Fibroblast of the conjunctiva (primary cell): Measurements from ENCODE around the gene SPATS2.

ENCODE experiments used
- DNase-seq: peaks from one replicate; pipeline ENCODE4 v3.0.0-alpha.2; 2010; ENCODE audit warnings: low read depth

Gene SPATS2

DNA sequence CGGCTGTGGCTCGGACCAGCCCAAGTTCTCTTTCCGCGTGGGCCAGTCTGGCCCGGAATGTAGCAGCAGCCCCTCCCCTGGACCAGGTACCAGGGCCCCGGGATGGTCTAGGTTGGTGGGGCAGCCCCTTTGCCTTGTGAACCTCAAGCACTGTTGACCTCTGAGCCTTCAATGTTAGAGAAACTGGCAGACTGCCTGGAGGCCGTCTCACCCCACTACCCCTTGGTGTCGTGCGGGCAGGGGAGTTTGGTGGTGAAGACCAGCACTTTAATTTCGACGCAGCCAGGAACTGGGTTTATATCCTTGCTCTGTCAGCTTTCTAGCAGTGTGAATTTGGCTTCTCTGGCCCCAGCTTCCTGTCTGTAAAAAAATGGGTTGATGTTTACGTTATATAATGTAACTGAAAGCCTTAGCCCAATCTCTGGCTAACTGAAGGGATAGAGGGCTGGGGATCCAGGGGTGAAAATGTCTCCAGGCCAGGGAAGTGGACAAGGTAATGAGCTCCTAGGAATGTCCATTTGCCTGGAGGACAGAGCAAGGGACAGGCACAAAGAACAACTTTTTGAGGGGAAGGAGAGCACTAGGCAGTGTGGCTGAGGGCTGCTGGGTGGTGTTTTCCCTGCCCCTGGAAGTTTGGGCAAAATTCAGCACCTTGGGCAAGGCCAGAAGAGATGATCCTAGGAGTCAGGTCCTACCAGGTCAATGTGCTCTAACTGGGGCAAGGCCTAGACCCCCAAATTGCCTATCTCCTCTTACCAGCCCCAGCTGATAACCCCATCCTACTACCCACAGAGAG lies 189.3 kb downstream of the SPATS2 start:
- DNase-seq, result no peak

DNA sequence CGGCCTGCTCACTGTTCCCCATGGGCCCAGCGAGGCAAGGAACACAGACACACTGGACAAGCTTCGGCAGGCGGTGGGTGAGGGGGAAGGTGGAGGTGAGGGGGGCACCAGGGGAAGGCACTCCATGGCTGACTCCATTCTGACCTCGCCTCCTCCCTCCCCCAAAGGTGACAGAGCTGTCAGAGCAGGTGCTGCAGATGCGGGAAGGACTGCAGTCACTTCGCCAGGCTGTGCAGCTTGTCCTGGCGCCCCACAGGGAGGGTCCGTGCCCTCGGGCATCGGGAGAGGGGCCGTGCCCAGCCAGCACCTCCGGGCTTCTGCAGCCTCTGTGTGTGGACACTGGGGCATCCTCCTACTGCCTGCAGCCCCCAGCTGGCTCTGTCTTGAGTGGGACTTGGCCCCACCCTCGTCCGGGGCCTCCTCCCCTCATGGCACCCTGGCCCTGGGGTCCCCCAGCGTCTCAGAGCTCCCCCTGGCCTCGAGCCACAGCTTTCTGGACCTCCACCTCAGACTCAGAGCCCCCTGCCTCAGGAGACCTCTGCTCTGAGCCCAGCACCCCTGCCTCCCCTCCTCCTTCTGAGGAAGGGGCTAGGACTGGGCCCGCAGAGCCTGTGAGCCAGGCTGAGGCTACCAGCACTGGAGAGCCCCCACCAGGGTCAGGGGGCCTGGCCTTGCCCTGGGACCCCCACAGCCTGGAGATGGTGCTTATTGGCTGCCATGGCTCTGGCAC lies 190.1 kb downstream of the SPATS2 start:
- DNase-seq, result no peak

DNA sequence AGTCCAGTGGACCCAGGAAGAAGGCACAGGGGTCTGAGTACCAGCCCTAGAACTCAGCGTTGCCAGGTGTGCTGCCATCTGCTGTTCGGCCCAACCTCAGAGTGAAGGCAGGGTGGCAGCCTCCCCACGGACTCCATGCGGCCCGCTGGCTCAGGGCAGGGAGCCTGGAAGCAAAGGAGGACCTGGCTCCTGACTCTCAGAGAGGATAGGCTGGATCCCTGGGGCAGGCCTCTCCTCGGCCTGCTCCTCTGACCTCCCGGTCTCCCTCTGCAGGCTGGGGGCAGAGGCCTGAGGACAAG lies 190.6 kb downstream of the SPATS2 start:
- DNase-seq, result no peak

DNA sequence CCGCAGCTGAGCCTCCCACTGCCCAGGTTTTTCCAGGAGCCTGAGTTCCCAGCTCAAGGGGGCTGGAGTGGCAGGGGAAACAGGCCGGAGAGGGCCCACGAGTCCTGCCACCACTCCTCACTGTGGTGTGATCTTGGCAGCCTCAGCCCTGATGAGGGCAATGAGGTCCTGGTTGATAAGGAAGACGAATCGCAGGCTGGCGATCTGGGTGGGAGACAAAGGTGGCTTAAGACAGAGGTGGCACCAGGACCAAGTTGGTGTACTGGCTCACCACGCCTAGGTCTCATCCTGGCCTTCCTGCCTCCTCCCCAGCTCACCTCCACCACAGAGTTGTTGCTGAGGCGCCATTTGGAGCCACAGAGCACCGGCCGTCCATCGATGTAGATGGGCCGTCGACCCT lies 191.3 kb downstream of the SPATS2 start:
- no peak for DNase-seq

DNA sequence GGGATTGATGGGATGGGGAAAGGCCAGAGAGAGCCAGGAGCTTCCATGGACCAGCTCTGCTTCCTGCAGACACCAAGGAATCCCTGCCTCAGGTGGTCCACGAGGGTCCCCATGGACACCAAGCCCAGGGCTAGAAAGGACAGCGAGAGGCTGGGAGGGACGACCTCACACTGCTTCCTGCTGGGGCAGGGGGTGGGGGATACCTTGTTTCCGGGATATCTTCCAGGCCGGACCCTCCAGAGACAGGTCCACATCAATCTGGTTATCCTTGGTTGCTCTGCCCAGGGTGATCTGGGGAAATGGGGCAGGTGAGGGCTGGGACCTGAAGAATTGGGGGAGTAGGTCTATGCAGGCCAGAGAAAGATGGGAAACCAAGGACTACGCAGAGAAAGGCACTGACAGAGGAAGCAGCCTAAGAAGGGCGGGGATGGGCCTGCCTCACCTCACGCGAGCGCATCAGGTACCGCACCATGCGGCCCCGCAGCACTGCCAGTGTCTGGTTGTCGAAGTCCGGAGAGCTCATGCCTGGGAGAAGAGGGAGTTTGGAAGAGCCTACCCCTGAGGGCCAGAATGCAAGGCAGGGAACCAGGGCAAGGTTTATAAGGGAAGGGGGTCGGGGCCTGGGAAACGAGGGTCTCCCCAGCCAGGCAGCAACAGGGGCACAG lies 191.9 kb downstream of the SPATS2 start:
- DNase-seq, result no peak

DNA sequence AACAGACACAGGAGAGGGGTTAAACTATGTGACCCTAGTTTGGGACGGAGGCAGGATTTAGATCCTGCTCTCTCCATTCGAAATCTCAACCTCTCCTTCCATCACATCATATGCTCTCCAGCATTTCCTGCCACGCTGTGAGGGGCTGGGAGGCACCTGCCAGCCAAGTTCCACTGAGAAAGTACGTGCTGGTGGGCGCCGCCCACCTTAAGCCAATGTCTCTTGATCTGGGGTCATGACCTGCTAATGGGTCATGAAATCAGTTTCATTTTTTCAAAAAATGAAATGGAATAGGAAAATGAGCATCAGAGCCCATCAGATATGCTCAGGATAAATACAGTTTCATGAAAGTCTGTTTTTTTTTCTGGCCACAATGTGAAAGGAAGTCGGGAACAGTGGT lies 193.4 kb downstream of the SPATS2 start:
- DNase-seq, result no peak

DNA sequence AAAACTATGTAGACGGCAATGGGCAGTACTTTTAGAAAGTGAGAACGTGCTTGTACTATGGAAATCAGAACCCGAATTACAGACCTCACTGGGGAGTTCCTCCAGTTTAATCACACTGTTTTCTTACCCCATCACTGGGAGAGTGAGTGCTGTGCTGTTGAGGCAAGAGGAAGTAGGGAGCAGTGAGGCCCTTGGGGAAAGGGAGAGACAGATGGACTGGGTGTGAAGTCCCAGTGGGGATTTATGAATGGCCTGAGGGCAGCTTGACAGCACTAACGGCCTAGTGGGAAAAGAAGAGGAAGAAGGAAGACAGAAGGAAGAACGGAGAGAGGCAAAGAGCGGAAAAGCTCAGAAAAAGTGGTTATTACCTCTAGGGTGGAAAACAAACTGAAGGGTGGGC lies 195.0 kb downstream of the SPATS2 start:
- no peak for DNase-seq

DNA sequence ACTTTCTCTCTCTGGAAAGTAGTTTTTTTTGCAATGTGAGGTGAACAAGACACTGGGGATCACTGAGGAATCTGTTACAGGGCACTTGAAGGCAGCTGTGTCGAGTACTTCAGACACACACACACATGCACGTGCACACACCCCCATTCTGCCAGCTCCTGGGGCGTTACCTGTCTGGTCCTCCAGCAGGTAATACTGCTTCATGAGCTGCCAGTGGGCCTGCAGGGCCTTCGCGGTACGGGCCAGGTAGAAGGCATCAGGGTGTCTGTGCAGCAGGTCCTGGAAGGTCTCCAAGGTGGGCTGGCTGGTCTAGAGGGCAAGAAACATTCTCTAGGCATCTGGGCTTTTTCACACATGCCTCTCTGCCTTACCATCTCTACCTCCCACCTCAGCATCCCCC lies 195.6 kb downstream of the SPATS2 start:
- no peak for DNase-seq

DNA sequence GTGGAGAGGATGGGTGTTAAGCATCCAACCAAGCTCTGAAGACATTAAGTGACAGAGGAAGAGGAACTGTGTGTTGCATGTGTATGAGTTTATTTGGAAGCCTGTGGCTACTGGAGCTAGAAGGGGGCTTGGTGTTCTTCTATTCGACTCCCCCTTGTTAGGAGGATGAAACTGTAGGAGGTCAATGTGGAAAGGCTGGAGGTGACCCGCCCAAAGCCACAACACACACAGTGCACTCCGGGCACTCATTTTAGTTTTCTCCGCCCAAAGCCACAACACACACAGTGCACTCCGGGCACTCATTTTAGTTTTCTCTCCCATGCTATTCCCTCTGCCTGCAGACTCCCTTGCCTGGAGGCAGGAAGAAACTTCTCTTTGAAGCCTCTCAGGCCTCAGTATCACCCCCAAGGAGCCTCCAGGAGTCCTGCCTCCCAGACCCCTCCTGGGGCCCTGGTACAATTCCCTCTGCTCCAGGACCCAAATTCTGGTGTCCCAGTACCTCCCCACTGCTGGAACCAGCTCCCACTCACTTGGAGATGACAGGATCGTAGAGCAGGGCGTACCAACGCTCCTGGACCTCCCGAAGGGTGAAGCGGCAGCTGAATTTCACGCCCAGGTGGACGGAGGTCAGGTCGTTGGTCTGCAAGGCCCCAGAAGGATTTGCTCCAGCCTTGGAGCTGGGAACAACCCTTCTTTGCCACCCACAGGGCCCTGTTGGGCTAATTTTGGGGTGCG lies 196.9 kb downstream of the SPATS2 start:
- no peak for DNase-seq

DNA sequence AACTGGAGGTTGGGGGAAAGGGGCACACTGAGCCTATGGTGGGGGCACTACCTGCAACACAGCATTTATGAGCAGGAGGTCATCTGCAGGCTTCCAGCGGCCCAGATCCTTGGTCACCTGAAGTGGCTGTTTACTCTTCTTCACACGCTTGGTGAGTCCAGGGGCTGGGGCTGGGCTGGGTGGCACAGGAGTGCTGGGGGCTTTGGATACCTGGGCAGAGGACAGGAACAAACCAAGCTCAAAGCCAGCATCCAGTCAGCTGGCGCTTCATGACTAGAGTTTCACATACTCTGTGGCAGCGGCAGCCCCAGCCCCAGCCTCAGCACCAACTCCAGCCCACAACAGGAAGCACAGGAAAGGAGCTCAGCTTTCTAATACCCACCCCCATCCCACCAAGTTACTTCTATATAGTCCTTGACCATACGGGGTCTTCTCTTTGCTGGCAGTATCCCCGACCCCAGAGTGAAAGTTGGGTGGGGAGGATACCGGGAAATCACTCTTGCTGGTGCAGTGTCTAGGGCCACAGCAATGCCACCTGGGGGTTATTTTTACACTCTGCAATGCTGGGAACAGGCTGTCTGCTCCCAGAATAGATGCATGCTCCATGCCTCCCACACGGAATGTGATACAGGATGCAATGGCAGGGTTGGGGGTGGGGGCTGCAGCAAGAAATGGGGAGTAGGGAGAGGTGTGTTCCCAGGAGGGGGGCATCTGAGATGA lies 197.6 kb downstream of the SPATS2 start:
- DNase-seq, result no peak

DNA sequence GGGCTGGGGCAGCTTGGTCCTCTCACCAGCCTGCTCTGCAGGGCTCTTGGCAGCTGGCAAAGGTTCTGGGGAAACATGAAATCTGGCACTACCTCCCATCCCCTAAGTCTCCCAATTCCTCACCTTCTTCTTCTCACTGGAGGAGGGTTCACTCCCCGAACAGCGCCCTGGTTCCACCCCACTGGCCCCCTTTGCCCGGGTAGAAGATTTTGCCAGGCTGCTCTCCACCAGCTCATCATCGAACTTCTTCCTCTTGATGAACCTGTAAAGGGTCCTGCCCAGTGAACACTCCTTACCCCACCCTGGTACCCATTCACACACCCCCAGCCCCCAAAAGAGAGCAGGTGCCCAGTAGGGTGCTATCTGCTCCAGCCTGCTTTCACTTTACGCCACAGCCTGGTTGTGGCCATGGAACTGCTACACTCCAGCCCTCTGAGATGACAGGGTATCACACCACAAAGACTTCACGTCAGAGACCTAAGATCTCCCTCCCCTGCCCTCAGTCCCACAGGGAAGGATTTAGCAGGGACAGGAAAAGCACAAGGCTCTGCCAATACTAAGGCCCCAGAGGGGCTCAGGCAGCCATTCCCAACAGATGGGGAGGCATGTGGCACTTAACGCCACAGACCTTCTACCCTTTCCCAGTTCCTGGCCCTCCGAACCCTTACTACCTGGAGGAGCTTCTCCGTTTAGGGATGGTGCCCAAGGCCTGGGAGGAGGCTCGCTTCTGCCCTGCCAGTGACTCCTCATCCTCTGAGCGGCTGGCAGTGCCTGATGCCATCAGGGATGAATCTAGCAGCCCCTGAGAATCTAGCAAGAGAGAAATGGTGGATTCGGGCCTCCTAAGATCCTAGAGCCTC lies 198.4 kb downstream of the SPATS2 start:
- DNase-seq, result no peak

DNA sequence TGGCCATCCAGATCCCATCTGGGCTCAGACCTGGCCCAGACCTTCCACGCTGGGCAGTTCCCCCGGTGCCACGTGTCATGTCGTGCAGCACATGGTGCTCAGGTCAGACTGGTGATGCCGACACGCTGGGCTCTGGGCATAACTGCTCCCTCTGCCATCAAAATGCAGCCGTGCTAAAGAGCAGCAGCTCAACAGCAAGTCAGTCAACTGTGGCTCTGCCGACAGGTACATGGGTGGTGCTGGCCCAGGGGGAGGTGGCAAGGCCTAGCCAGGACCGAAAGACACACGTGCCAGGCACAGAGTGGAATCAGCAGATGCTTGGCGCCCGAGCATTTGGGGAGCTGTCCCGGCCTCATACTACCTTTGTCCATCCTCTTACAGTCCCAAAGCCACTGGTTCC lies 199.1 kb downstream of the SPATS2 start:
- no peak for DNase-seq

DNA sequence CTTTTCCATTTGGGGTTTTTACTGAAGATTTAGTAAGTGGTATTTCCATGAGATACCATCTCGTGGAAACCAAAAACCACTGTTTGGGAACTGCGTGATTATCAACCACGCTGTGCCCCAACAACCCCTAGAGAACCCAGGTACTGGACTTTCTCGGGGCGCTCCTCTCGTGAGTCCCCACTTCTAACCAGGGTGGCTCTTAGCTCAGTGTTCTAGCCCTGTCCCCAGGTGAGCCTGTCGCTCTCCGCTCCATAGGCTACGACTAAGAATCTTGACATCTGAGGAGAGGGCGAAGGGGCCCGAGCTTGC lies 200.0 kb downstream of the SPATS2 start:
- no peak for DNase-seq

DNA sequence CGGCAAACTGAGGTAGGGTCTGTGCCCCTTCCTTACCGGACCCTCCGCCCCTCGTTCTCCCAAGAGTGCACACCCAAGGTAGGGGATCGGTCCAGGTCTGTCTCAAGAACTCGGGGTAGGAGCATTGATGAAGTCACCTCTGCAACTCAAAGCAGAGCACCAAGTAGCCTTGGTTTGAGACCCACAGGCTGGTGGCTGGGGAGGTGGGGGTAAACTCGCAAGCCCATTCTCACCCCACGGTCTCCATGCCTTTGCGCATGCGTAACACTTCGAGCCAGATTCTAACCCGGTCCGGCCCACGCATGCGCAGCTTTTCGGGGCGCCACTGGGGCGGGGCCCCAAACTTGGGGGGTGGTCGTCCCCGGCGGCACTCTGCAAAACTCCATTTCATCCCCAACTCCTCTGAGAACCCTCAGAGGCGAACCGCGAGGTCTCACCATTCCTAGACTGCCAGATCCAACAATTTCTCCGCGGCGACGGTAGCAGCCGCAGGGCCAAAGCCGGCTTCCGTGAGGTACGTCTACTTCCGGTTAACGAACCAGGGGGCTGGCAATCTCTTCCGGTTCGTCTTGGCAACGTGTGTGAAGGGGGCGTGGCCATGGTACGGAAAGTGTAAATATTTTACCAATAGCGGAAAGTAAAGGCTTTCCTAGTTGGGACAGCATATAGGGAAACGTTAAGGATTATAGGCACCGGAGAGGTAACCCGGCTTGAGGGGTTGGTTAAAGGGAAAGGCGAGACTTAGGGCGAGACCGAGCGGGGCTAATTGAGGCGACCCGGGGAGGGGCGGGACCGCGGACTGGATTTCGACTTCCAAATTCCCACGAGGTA lies 200.6 kb downstream of the SPATS2 start, which contains the start of gene MCRS1:
MCRS1 (minus strand) TSS at position 532 of the 831 bp plus-strand sequence. CDS start 1,411 bp downstream, outside the sequence.
- DNase-seq, result peak; percentile 89

DNA sequence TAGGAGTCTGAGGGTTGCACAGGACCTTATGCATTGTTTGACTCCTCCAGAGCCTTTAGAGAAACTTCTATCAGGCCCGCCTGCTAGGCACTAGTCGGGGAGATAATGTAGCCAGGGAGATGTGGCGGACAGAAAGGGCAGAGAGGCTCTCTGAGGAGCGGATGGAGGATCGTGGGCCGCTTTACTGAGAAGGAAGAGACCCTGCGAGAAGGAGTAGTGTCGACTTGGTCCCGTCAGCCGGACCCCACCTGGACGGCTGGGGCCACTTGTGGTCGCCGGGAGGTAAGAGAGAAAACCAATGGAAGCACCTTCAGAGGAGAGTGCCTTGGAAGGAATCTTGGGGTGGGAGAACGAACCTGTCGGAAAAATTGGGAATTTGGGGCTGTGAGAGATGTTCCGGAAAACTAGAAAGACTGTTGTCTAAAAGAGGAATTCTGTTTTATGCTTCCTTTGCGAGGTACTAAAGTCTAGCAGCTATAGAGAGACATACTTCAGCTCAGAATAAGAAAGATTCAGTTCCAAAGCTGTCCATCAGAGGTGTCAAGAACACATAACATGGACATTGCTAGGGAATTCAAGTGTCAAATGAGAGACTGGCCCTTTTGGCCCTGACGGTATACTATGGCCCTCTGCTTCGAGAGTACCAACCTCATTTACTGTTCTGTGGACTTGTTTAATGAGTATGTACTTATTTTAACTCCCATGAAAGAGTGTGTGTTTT lies 201.3 kb downstream of the SPATS2 start:
- DNase-seq, result no peak
